LNCaP clone FGC (cell line): ENCODE results near the gene NID2.

ENCODE experiments used
- DNase-seq: peaks from one replicate; pipeline ENCODE4 v3.0.0-alpha.2; 2011; ENCODE audit warnings: low read depth
- H3K4me3 ChIP-seq: 2 replicates; pipeline ENCODE4 v1.5.1; 2011; ENCODE audit warnings: mild to moderate bottlenecking, low read depth, low read length, control low read depth
- TF ChIP-seq, protein P1 (sequence below): IDR thresholded peaks from 2 replicates; pipeline ENCODE4 v1.5.1; 2012; ENCODE audit warnings: mild to moderate bottlenecking; ENCODE audit not compliant: control insufficient read depth, insufficient read depth; ENCODE audit errors: extremely low read depth

The NID2 gene

DNA sequence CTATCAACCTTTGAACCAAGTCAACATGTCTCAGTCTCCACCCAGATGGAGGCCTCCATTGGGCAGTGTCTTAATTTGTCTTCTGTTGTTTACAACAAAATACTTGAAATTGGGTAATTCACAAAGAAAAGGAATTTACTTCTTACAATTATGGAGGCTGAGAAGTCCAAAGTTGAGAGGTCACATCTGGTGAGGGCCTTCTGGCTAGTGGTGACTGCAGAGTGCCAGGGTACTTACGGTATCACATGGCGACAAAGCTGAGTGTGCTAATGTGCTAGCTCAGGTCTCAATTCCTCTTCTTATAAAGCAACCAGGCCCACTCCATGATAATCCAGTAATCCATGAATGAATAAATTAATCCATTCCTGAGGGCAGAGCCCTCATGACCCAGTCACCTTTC, 4.7 kb downstream of the NID2 start:
- H3K4me3 ChIP-seq = no peak overlapping the region
- DNase-seq = no peak
- TF ChIP-seq, protein P1, sequence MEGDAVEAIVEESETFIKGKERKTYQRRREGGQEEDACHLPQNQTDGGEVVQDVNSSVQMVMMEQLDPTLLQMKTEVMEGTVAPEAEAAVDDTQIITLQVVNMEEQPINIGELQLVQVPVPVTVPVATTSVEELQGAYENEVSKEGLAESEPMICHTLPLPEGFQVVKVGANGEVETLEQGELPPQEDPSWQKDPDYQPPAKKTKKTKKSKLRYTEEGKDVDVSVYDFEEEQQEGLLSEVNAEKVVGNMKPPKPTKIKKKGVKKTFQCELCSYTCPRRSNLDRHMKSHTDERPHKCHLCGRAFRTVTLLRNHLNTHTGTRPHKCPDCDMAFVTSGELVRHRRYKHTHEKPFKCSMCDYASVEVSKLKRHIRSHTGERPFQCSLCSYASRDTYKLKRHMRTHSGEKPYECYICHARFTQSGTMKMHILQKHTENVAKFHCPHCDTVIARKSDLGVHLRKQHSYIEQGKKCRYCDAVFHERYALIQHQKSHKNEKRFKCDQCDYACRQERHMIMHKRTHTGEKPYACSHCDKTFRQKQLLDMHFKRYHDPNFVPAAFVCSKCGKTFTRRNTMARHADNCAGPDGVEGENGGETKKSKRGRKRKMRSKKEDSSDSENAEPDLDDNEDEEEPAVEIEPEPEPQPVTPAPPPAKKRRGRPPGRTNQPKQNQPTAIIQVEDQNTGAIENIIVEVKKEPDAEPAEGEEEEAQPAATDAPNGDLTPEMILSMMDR = no peak

DNA sequence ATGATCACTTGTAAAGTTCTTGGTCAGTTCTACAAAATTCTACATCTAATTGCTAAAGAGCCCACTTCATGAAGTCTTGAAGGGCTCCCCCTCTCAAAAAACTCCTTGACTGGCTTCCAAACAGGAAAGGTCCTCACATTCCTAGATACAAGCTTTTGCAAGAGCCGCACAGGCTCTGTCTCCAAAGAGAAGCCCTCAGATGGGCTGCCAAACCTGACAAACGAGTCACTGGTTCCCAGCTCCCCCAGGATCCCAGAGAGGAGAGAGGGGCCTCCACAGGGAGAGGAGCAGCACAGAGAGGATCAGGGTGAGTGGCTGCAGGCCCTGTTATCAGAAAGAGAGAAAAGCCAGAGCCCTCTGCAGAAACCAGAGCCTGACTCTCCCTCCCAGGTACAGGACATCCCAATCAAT, 5.8 kb downstream of the NID2 start:
- DNase-seq = no peak
- no peak overlapping the region for H3K4me3 ChIP-seq
- TF ChIP-seq, protein P1 = no peak

DNA sequence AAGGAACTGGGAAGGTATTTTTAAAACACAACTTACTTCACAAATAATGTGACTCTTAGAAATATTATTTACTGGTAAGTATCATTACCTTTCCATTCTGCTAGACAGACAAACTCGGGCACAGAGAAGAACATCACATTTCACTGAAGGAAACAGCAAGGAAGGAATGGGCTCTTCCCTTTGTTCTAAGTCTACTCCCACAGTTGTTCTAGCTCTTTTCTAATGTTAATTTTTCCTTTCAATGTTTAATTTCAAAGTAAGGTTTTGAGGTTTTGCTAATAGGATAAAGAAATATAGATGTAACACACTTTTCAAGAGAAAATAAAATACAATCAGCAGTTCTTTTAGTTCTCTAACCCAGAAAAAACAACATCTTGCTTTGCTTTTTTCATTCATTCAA, 7.0 kb downstream of the NID2 start:
- H3K4me3 ChIP-seq = no peak overlapping the region
- TF ChIP-seq, protein P1 = no peak
- DNase-seq = no peak

DNA sequence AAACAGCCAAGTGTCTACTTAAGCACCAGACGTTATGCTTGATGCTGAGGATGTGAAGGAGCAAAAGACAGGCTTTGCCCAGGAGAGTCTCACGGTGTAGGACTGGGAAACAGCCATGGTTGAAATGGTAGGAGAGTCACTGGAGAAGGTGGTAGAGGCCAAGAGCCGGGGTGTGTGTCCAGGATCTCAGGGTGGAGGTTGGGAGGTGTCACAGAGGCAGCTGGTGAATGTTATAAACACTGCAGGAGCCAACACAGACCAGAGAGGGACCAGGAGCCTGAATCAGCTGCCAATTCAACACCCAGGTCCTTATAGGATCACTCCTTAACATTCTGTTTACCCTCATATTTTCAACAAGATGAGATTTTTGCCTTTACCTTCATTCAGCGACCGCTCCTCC, 7.5 kb downstream of the NID2 start:
- no peak for DNase-seq
- TF ChIP-seq, protein P1 = no peak

DNA sequence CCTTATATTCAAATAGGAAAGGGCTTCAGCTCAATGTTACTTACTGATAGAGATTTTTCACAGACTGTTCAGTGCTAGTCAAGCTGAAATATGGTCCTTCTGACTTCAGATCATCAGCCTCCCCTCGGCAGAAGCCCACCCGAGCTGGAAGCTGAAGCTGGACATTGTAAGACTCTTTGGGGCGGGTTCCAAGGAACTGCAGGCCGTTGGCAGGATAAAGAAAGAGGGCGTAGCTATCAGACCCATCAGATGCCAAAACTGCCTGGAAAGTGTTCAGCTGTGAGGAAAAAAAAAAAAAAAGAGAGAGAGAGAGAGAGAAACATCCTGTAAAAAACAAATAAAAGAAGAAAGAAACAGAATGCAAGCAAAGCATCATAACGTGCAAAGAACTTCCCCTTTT, 8.8 kb downstream of the NID2 start:
- TF ChIP-seq, protein P1 = no peak
- peak; percentile 59 for DNase-seq
- no peak overlapping the region for H3K4me3 ChIP-seq

More for the DNA sequence above, 7.5 kb downstream of the NID2 start:
- no peak overlapping the region for H3K4me3 ChIP-seq

DNA sequence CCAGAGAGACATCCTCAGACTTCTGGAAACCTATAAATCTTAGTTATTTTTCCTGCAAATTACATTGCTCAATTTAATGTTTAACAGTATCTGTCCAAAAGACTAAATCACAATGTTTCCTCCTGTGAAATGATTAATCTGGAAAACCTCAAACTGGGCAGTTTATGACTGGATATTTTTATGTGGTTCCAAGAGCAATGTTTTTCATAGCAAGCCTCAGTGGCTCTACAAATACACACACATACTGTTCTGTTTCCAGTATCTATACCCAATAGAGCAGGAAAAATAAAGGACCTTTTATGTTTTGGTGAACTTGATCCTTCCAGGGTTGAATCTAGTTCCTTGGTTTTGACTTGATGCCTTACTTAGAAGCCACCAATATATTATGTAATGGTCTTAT, 9.2 kb downstream of the NID2 start:
- no peak for DNase-seq
- TF ChIP-seq, protein P1 = no peak
- no peak overlapping the region for H3K4me3 ChIP-seq

DNA sequence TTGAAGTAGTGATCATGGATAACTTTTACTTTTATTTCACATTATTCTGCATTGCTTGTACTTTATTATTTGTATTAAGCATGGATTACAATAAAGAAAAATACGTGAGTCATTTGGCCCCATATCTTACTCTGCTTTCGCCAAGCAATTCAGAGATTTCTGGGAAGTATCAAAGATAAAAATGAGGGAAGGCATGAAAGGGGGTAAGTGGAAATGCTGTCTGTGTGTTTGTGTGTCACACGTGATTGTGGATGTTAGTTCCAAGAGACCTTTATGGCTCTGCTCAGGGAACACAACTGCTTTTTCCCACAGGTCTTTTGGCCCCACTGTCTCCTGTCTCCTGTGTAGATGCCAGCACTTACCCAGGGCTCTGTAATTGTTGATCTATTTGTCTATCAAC, 10.5 kb downstream of the NID2 start:
- H3K4me3 ChIP-seq = no peak overlapping the region
- TF ChIP-seq, protein P1 = no peak
- DNase-seq = no peak
